ENCODE measurements around the gene MYCBP2.

- TF ChIP-seq CTCF (conservative IDR thresholded peaks at IDR 0.05; ENCODE audit: low read length): no peak
- no peak for TF ChIP-seq EZH2phosphoT487 (IDR thresholded peaks at IDR 0.05; ENCODE audit: borderline replicate concordance, low read depth, low read length)
Measured at GRCh38 chr13:77033717-77034302, 293.1 kb downstream of the MYCBP2 start.

All from OCI-LY7 (cell line).